AG09309 (cell line): ENCODE results near the gene CNTNAP5.

ENCODE experiments used
- DNase-seq: peaks from one replicate; pipeline ENCODE4 v3.0.0-alpha.2; 2010; ENCODE audit warnings: low read depth
- H3K4me3 ChIP-seq: 2 replicates; pipeline ENCODE4 v1.5.1; 2011; ENCODE audit warnings: mild to moderate bottlenecking, low read depth, low read length, moderate library complexity; ENCODE audit not compliant: control insufficient read depth
- TF ChIP-seq, protein P1 (sequence below): IDR thresholded peaks from 2 replicates; pipeline ENCODE4 v1.5.1; 2011; ENCODE audit warnings: mild to moderate bottlenecking, low read depth, low read length, inconsistent platforms; ENCODE audit not compliant: insufficient read depth, control insufficient read depth; ENCODE audit errors: missing control alignments

Gene CNTNAP5

DNA sequence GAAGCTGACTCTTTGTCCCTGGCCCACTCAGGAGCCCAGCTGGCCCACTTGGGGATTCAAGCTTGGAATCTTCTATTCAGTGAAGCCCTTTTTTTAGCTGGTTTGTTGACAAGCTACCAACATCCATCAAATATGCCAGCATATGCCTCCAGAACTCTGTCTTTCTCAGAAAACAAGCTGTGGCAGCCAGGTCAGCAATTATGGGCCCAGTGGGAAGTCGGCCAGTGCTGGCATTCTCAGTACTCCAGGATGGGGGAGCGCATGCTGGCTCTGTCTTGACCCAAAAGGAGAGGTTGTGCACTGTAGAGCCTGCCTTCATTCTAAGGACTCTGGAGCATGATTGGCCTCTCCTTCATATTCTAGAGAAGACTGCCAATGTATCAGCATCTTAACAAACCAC lies 401.5 kb downstream of the CNTNAP5 start:
- DNase-seq: no peak
- H3K4me3 ChIP-seq: no peak overlapping the region
- TF ChIP-seq, protein P1, sequence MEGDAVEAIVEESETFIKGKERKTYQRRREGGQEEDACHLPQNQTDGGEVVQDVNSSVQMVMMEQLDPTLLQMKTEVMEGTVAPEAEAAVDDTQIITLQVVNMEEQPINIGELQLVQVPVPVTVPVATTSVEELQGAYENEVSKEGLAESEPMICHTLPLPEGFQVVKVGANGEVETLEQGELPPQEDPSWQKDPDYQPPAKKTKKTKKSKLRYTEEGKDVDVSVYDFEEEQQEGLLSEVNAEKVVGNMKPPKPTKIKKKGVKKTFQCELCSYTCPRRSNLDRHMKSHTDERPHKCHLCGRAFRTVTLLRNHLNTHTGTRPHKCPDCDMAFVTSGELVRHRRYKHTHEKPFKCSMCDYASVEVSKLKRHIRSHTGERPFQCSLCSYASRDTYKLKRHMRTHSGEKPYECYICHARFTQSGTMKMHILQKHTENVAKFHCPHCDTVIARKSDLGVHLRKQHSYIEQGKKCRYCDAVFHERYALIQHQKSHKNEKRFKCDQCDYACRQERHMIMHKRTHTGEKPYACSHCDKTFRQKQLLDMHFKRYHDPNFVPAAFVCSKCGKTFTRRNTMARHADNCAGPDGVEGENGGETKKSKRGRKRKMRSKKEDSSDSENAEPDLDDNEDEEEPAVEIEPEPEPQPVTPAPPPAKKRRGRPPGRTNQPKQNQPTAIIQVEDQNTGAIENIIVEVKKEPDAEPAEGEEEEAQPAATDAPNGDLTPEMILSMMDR: no peak

DNA sequence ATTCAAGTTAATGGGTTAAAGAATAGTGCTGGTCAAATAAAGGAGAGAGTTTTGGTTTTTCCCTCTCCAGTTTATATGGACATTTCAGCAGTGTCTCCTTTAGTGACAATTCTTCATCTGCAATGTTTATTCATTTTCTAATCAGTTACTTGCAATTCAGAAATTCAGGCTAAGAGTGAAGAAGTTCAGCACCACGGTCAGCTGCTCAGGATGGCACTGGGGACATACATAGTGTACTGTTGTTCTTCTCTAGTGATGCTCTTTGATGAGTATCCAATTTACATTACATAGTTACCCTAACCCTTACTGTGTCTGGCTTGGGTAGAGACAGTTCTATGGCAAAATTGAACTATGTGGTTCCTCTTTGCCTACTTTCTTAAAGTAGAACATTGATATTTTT lies 412.7 kb downstream of the CNTNAP5 start:
- DNase-seq: no peak
- H3K4me3 ChIP-seq: no peak overlapping the region
- TF ChIP-seq, protein P1: no peak

DNA sequence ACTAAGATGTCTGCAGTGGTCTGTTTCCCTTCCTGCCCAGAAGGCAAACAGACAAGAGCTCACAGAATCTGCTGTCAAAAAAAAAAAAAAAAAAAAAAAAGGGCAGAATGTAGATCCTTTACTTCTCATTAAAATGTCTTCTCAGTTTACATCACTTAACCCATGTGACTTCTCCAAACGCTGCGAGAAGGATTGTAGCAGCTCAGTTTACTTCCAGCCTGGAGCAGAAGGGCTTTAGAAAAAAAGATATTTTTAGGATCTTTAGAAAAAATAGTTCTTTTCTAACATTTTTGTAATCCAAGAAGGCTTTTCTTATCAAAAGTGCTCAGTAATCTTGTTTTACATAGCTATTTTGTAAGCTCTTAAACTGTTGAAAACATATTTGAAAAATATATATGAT lies 425.4 kb downstream of the CNTNAP5 start:
- TF ChIP-seq, protein P1: no peak
- DNase-seq: no peak
- no peak overlapping the region for H3K4me3 ChIP-seq

DNA sequence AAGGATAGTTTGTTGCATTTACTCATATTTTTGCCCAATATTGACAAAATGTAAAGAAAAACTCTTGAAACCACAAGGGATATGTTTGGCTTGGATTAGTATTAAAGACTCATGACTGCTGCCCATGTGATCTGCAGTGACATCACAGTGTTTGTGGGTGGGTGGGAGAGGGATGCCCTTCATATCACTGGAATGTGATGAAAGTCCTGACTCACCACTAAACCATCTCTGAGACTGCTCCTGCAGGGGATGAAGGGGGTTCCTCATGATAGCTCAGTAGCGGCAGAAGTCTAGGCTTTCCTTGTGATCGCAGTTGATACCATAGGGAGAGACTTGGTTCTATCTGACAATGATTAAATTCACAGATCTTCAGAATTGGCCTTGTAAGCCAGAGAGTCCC lies 451.2 kb downstream of the CNTNAP5 start:
- no peak overlapping the region for H3K4me3 ChIP-seq
- DNase-seq: no peak
- TF ChIP-seq, protein P1: no peak

DNA sequence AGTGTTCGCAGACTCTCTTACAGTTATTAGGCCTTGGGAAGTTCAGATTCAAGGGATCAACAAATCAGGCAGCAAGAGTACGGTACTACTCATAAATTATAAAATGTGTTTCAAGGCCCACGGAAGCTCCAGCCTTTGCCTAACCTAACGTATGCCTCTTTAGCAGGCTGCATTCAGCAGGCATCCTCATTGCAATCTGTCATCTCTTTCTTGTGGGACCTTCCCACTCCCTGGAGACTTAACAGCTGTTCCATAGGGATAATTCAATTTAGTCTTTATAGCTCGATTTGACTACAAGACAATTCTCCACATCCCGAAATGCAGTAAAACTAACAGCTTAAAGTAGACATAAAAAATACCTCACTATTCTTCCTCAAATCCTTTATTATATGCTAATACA lies 453.7 kb downstream of the CNTNAP5 start:
- no peak for DNase-seq
- no peak overlapping the region for H3K4me3 ChIP-seq
- TF ChIP-seq, protein P1: no peak

DNA sequence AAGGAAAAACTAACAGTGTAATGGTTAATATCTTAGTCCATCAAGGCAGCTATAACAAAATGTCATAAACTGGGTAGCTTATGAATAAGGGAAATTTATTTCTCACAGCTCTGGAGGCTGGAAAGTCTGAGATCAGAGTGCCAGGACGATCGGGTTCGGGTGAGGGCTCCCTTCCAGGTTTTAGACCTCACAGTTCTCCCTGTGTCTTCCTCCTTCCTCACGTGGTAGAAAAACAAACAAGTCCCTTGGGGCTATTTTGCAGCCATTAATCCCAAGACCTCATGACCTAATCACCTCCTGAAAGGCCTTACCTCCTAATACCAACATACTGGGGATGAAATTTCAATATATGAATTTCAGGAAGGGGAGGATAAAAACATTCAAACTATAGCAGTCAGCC lies 455.9 kb downstream of the CNTNAP5 start:
- no peak for DNase-seq
- TF ChIP-seq, protein P1: no peak
- no peak overlapping the region for H3K4me3 ChIP-seq

DNA sequence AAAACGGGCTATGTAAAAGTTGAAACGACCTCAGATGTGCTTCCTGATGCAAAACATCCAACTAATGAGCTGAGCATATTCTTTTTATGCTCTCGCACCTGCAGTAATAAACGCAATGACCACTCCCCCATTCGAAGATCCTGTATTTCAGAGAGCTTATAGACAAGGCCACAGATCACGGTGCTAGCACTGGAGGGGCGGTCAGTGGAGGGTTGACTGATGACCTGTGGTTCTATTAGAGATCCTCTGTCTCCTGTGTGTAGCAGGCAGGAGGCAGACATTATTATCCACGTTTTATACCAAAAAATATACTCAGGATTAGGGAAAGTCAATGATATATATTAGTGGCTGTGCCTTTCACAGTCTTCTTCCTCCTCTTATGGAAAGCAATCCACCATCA lies 457.0 kb downstream of the CNTNAP5 start:
- no peak overlapping the region for H3K4me3 ChIP-seq
- no peak for DNase-seq
- TF ChIP-seq, protein P1: no peak
